ENCODE data around the gene ABTB2. TPM values are rescaled to one million over a fixed set of nuclear protein-coding genes. Genes with fewer than 3 reads are reported as not detected.

ABTB2 gene
- total RNA-seq, 2 donors from 2014 or later: 2.1 to 4.3 TPM

DNA sequence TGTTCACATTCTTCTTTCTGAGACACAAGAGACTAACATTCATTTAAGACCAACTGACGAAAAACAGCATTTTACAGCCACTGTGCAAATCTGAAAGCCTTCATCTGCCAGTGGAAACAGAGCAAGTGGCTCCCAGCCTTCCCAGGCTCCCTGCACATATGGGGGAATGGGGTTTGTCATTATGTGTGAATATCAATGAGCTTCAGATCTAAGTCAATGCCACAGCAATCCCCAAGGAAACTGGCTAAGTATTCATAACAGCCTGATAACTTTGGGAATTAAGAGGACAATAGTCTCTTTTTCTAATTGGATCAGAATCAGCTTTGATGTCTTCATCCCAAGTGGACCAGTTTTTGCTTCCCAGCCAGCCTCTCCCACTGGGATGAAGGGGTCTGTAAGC is 66.9 kb downstream of the ABTB2 start:
- Histone ChIP-seq H3K27me3 (no peaks in the 10 kb centered on the region), H3K4me3 (no peak overlapping the region), H3K36me3 (replicated peaks in 1 of 2; ENCODE audit: insufficient read depth in 1 of 2, low read depth in 2 of 2) (no peaks in the 10 kb centered on the region), H3K27ac (no peak overlapping the region), H3K9me3 (no peaks in the 10 kb centered on the region), H3K4me1 (no peaks in the 10 kb centered on the region)
- WGBS, 2 donors: 0 to 65% methylated on average over 1 of the region's 1 CpG
- DNase-seq (no peak), ATAC-seq (no peak)
- TF ChIP-seq POLR2A (IDR thresholded peaks at IDR 0.05): no peak
- TF ChIP-seq, protein P1, sequence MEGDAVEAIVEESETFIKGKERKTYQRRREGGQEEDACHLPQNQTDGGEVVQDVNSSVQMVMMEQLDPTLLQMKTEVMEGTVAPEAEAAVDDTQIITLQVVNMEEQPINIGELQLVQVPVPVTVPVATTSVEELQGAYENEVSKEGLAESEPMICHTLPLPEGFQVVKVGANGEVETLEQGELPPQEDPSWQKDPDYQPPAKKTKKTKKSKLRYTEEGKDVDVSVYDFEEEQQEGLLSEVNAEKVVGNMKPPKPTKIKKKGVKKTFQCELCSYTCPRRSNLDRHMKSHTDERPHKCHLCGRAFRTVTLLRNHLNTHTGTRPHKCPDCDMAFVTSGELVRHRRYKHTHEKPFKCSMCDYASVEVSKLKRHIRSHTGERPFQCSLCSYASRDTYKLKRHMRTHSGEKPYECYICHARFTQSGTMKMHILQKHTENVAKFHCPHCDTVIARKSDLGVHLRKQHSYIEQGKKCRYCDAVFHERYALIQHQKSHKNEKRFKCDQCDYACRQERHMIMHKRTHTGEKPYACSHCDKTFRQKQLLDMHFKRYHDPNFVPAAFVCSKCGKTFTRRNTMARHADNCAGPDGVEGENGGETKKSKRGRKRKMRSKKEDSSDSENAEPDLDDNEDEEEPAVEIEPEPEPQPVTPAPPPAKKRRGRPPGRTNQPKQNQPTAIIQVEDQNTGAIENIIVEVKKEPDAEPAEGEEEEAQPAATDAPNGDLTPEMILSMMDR (IDR thresholded peaks at IDR 0.05): no peak
- intact Hi-C loops (cut with DNase I): no loop called here

DNA sequence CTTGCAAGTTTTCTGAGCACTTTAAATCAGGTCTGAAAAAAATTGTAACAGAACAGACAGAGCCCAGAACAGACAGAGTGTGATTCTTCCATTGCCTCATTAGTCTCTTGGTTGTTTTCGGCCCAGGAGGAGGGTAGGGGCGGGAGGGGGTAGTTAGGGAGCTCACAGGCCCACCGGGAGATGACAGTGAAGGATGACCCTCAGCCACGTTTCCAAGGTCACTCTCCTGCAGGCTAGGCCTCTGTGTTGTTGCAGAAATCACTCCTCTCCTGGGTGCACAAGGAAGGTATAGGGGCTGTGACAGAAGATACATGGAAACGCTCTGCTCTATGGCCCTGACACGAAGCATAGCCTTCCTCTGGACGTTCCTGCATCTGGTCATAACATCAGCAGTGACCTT is 69.3 kb downstream of the ABTB2 start:
- no peaks in the 10 kb centered on the region for H3K9me3 ChIP-seq
- H3K36me3 ChIP-seq (replicated peaks in 1 of 2; ENCODE audit: insufficient read depth in 1 of 2, low read depth in 2 of 2): no peaks in the 10 kb centered on the region
- ATAC-seq: no peak
- no peaks in the 10 kb centered on the region for H3K27me3 ChIP-seq
- H3K4me3 ChIP-seq: no peak overlapping the region
- H3K27ac ChIP-seq: no peak overlapping the region
- DNase-seq: no peak
- H3K4me1 ChIP-seq: peaks cover 8% of the 10 kb centered on the region
- intact Hi-C loops (cut with DNase I): no loop called here
- no peak for TF ChIP-seq POLR2A (IDR thresholded peaks at IDR 0.05)
- TF ChIP-seq, protein P1 (IDR thresholded peaks at IDR 0.05): no peak
- WGBS, 2 donors: 63 to 71% methylated on average over 7 of the region's 7 CpGs

DNA sequence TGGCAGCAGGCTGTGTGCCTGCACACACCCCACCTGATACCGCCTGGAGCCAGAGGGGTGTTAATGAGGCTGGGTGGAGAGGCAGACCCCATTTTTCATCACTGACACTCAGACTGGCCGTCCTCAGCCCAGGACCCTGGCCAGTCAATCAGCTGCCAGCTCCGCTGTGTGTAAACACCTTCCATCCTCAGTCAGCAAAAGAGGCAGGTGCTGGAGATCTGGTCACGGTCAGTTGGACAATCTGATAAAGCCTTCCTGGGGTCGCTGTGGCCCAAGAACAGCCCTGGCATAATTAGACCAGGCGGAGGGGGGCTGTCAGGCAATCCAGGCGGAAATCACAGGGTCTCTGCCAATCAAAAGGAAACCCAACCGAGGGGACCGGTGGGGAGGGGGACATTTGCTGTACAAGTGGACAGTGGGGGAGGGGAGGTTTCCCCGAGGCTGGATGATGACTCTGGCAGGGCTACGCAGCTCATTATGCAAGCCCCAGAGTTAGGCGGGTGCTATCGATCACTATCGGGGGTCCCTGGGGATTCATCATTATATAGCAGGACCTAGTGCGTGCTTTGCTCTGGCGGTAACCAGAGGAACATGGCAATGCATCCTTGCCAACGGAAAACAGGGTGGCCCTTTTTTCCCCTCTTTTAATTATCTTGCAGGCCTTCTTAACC is 72.9 kb downstream of the ABTB2 start:
- intact Hi-C loops (cut with DNase I): no loop called here
- Histone ChIP-seq H3K27me3 (no peaks in the 10 kb centered on the region), H3K36me3 (replicated peaks in 1 of 2; ENCODE audit: insufficient read depth in 1 of 2, low read depth in 2 of 2) (no peaks in the 10 kb centered on the region), H3K27ac (no peak overlapping the region), H3K9me3 (no peaks in the 10 kb centered on the region), H3K4me3 (no peak overlapping the region), H3K4me1 (peaks cover 8% of the 10 kb centered on the region)
- TF ChIP-seq POLR2A (IDR thresholded peaks at IDR 0.05): no peak
- TF ChIP-seq, protein P1 (IDR thresholded peaks at IDR 0.05): no peak
- WGBS, 2 donors: 64 to 76% methylated on average over 17 of the region's 17 CpGs
- DNase-seq (no peak), ATAC-seq (no peak)

DNA sequence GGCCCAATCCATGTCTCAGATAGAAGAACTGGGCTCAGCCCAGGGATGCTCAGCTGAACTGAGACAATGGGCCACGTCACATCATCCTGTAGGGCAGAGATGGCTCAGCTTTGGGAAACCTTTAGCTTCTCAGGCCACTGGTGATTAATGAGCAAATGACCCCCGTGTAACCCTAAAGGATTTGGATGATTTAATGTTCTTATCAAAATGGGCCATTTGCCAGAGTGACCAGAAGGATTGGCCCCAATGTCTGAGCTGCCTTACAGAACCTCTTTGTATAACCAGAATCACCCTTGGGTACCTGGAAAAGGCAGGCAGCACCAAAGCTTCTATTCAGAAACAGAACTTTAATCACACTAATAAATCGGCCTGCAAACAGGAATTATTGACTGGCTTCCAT is 73.7 kb downstream of the ABTB2 start:
- TF ChIP-seq, protein P1 (IDR thresholded peaks at IDR 0.05): no peak
- intact Hi-C loops (cut with DNase I): no loop called here
- WGBS, 2 donors: 35 to 47% methylated on average over 2 to 3 of the region's 3 CpGs
- ATAC-seq (peak; percentile 53), DNase-seq (no peak)
- H3K27me3 ChIP-seq: no peaks in the 10 kb centered on the region
- no peak overlapping the region for H3K4me3 ChIP-seq
- no peaks in the 10 kb centered on the region for H3K9me3 ChIP-seq
- no peaks in the 10 kb centered on the region for H3K36me3 ChIP-seq (replicated peaks in 1 of 2; ENCODE audit: insufficient read depth in 1 of 2, low read depth in 2 of 2)
- H3K4me1 ChIP-seq: peaks cover 8% of the 10 kb centered on the region
- H3K27ac ChIP-seq: no peak overlapping the region

Measured in body of pancreas (tissue), 4 donors.